Spinal cord (tissue), 10 donors: ENCODE measurements around the gene OR1K1. TPM values are rescaled to one million over a fixed set of nuclear protein-coding genes. Genes with fewer than 3 reads are reported as not detected.
"Not testable (repeated sequence)": the region's sequence is repeated elsewhere in the genome, so short reads cannot be mapped to it uniquely, and the experiment has no call there.

ENCODE experiments used
- DNase-seq, 6 donors: peaks; one replicate each; pipeline versions ENCODE4 v3.0.0 to v3.0.0-alpha.2; 2013 to 2015; ENCODE audit warnings: low spot score in 6 of 6, low read depth in 4 of 6
- H3K27ac ChIP-seq: one replicate; pipeline ENCODE4 v1.5.1; 2013; ENCODE audit warnings: low read depth, low read length, control low read depth
- H3K27me3 ChIP-seq: one replicate; pipeline ENCODE4 v1.6.1; 2013; ENCODE audit warnings: low read length; ENCODE audit not compliant: control insufficient read depth, insufficient read depth
- H3K36me3 ChIP-seq: one replicate; pipeline ENCODE4 v1.6.1; 2013; ENCODE audit warnings: low read length; ENCODE audit not compliant: control insufficient read depth, insufficient read depth
- H3K4me1 ChIP-seq: one replicate; pipeline ENCODE4 v1.6.1; 2013; ENCODE audit warnings: low read length; ENCODE audit not compliant: control insufficient read depth, insufficient read depth
- H3K4me3 ChIP-seq: one replicate; pipeline ENCODE4 v1.5.1; 2013; ENCODE audit warnings: low read depth, low read length, control low read depth
- H3K9me3 ChIP-seq: one replicate; pipeline ENCODE4 v1.6.1; 2013; ENCODE audit warnings: low read length; ENCODE audit not compliant: control insufficient read depth, insufficient read depth
- WGBS: methylation state at CpG from one replicate; pipeline ENCODE4 v1.1.5; 2013; ENCODE audit warnings: missing lambda C conversion rate; ENCODE audit not compliant: insufficient coverage; 5-methylcytosine and 5-hydroxymethylcytosine counted together
- polyA plus RNA-seq, 2 donors: library from polyadenylated mRNA; unstranded; fragments of 120-200 nt; gene quantifications; one replicate each; pipeline ENCODE4 v1.2.1, GENCODE V29; 2013; ENCODE audit not compliant: insufficient read length in 2 of 2
- total RNA-seq, 2 donors: library from RNA; depleted of rRNA in 1 of 2; stranded (reverse); fragments of 120-200 nt in 1 of 2; fragments of >200 nt in 1 of 2; gene quantifications; one replicate each; pipeline versions ENCODE4 v1.2.3 to v1.2.4, GENCODE V29; 2013 to 2014
- donor health status: healthy.

OR1K1 gene
- total and polyA plus RNA-seq, 4 donors: not detected

DNA sequence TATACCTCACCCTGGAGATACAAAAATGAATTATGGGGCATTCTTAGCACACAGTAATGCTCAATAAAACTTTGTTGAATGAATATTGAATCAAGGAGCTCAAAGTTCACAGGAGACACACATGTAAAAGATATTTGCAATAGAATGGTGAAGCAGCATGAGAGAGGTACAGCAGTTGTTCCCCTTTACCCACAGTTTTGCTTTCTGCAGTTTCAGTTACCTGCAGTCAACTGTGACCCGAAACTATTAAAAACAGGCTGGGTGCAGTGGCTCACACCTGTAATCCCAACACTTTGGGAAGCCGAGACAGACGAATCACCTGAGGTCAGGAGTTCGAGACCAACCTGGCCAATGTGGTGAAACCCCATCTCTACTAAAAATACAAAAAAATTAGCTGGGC is 13.6 kb upstream of the OR1K1 start:
- Histone ChIP-seq H3K27me3 (no peaks in the 10 kb centered on the region), H3K9me3 (no peaks in the 10 kb centered on the region), H3K36me3 (no peaks in the 10 kb centered on the region), H3K27ac (no peak overlapping the region), H3K4me3 (no peak overlapping the region), H3K4me1 (no peaks in the 10 kb centered on the region)
- DNase-seq: no peak
- 100% methylated on average over 1 of the region's 4 CpGs for WGBS

DNA sequence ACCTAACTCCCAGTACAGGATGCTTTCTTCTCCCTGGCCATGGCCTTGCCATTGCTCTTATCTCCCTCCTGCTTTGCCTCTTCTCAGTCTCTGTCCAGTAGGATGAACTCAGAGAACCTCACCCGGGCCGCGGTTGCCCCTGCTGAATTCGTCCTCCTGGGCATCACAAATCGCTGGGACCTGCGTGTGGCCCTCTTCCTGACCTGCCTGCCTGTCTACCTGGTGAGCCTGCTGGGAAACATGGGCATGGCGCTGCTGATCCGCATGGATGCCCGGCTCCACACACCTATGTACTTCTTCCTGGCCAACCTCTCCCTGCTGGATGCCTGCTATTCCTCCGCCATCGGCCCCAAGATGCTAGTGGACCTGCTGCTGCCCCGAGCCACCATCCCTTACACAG is 11.1 kb upstream of the OR1K1 start, which contains the start of gene OR5C1:
TSS of gene OR5C1 (plus strand) at position 103 of the 400 bp plus-strand sequence. CDS start at position 103, 0 bp downstream.
- 89% methylated on average over 12 of the region's 12 CpGs for WGBS
- H3K36me3 ChIP-seq: no peaks in the 10 kb centered on the region

DNA sequence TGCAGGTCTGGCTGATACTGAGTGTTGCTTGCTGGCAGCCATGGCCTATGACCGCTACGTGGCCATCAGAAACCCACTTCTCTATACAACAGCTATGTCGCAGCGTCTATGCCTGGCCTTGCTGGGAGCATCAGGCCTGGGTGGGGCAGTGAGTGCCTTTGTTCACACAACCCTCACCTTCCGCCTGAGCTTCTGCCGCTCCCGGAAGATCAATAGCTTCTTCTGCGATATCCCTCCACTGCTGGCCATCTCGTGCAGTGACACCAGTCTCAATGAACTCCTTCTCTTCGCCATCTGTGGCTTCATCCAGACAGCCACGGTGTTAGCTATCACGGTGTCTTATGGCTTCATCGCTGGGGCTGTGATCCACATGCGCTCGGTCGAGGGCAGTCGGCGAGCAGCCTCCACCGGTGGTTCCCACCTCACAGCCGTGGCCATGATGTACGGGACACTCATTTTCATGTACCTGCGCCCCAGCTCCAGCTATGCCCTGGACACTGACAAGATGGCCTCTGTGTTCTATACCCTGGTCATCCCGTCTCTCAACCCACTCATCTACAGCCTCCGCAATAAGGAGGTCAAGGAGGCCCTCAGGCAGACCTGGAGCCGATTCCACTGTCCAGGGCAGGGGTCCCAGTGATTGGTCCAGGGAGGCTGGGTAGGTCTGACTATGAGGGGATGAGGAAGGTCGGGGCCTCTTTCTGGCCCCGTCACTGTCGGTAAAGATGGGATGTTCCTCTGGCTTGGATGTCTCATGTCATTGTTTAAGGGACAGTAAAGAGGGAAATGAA is 10.5 kb upstream of the OR1K1 start:
- no peaks in the 10 kb centered on the region for H3K36me3 ChIP-seq
- H3K27me3 ChIP-seq: no peaks in the 10 kb centered on the region
- H3K4me3 ChIP-seq: no peak overlapping the region
- 94% methylated on average over 25 of the region's 28 CpGs for WGBS
- no peak for DNase-seq
- H3K27ac ChIP-seq: no peak overlapping the region
- no peaks in the 10 kb centered on the region for H3K9me3 ChIP-seq
- H3K4me1 ChIP-seq: no peaks in the 10 kb centered on the region

More for the DNA sequence above, 11.1 kb upstream of the OR1K1 start, which contains the start of gene OR5C1:
- DNase-seq: no peak
- Histone ChIP-seq H3K4me3 (no peak within 1 kb of the TSS), H3K27me3 (no peaks in the 10 kb centered on the region), H3K27ac (no peak within 1 kb of the TSS), H3K4me1 (no peaks in the 10 kb centered on the region), H3K9me3 (no peaks in the 10 kb centered on the region)

DNA sequence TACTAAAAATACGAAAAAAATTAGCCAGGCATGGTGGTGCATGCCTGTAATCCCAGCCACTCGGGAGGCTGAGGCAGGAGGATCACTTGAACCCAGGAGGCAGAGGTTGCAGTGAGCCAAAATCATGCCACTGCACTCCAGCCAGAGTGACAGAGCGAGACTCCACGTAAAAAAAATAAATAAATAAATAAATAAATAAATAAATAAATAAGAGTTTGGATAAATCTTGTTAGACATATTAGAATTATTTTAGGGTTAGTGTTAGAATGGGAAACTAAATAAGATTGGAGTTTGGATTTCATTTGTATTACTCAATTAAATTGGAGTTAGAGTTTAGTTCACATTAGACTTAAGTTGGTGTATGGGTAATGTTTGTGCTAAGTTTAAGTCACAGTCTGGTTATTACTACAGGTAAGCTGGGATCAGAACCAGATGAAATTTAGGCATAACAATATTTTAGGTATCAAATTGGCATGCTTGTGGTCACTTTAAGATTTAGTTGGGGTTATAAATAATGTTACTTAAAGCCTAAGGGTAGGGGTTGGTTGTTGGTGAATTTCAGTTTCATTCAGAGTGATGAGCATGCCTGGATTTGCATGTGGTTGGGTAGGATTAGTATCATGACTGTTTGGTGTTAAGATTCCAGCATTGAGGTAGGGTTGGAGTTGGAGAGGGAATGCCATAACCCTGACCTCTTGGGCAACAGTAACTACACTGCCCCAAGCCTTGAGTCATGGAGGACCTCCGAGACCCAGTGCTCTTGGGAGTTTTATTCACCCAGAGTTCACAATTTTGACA is 7.9 kb upstream of the OR1K1 start:
- H3K27me3 ChIP-seq: no peaks in the 10 kb centered on the region
- 89% methylated on average over 2 of the region's 5 CpGs for WGBS
- H3K4me3 ChIP-seq: no peak overlapping the region
- H3K36me3 ChIP-seq: no peaks in the 10 kb centered on the region
- H3K9me3 ChIP-seq: no peaks in the 10 kb centered on the region
- H3K4me1 ChIP-seq: no peaks in the 10 kb centered on the region
- H3K27ac ChIP-seq: no peak overlapping the region
- no peak for DNase-seq

DNA sequence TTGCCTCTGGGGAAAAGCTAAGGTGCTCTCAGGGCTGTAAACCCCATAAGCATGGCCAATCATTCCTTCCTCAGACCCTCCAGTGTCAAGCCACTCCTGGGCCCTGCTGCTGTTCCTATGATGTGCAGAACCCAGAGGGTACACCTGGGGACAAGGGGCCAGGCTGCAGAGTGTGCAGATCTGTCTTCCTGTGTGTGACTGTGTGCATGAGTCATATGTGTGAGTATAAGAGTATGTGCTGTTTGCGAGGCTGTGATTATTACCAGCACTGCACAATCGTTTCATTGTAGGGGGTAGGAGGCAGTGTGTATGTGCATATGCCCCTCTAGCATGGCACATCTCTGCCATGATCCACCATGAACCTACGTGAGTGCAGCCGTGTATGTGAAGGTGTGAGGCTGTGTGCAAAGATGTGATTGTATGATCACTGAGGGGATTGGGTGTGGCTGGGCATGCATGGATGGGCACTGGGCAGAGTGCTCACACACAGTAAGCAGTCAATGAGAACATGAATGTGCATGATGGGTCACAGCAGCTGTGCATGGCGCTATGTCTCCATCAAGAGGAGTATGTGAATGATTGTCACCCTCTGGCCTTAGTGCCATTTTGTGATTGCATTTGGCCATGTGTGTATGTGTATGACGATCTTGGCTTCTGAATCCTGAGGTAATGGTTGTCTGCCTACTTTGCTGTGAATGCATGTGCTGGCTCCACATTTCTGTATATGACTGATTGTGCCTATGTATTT is 2.4 kb upstream of the OR1K1 start:
- no peaks in the 10 kb centered on the region for H3K36me3 ChIP-seq
- H3K27ac ChIP-seq: no peak overlapping the region
- no peaks in the 10 kb centered on the region for H3K9me3 ChIP-seq
- H3K4me3 ChIP-seq: no peak overlapping the region
- H3K4me1 ChIP-seq: no peaks in the 10 kb centered on the region
- DNase-seq: peak in 1 of 6 donors; percentile 7
- no peaks in the 10 kb centered on the region for H3K27me3 ChIP-seq
- WGBS: 94% methylated on average over 6 of the region's 6 CpGs

DNA sequence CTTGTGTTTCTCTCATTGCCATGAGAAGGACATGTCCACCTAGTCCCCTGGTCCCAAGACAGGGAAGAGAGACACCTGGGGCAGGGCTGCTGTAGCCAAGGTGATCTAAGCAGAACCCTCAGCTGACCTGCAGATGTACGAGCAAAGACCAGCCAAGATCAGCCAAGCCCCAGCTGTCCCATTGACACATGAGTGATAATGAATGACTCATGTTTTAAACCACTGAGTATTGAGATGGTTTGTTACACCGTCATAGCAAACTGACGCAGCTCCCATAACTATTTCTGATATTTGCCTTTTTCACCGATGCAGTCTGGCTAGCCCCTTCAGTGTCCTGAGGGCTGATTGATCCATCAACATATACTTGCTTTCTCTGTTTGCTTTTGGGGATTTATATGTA is 6.7 kb downstream of the OR1K1 start:
- no peak overlapping the region for H3K27ac ChIP-seq
- no peak overlapping the region for H3K4me3 ChIP-seq
- H3K27me3 ChIP-seq: no peaks in the 10 kb centered on the region
- no CpG with 5 or more reads among the region's 4 CpGs for WGBS
- H3K4me1 ChIP-seq: peaks cover 4% of the 10 kb centered on the region
- no peaks in the 10 kb centered on the region for H3K36me3 ChIP-seq
- DNase-seq: no peak
- H3K9me3 ChIP-seq: no peaks in the 10 kb centered on the region

DNA sequence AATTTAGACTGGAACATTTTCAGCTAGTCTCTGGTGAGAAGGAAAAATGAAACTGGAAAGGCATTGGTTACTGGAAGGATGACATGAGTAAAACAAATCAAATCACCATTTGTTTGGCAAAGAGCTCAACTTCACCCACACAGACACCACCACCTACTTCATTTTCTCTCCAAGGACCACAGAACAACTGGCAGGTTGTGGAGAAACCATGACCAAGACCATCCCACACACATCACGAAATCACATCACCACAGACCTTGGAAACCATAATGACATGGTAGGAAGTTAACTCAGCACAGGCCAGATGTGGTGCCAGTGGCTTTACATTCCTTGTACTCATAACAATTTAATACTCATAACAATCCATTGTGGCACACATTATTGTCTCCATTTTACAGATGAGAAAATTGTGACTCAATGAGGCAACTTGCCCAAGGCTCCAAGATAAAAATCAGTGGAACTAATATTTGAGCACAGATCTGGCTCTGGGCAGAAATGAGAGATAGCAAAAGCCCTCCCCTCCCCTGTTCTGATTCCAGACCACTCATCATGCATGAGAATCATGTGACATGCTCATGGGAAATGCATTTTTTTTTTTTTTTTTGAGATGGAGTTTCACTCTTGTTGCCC is 7.5 kb downstream of the OR1K1 start:
- H3K27me3 ChIP-seq: no peaks in the 10 kb centered on the region
- no peaks in the 10 kb centered on the region for H3K9me3 ChIP-seq
- no peaks in the 10 kb centered on the region for H3K36me3 ChIP-seq
- no peak for DNase-seq
- peaks cover 4% of the 10 kb centered on the region for H3K4me1 ChIP-seq
- H3K27ac ChIP-seq: no peak overlapping the region
- WGBS: no CpG with 5 or more reads among the region's 1 CpG
- H3K4me3 ChIP-seq: no peak overlapping the region

DNA sequence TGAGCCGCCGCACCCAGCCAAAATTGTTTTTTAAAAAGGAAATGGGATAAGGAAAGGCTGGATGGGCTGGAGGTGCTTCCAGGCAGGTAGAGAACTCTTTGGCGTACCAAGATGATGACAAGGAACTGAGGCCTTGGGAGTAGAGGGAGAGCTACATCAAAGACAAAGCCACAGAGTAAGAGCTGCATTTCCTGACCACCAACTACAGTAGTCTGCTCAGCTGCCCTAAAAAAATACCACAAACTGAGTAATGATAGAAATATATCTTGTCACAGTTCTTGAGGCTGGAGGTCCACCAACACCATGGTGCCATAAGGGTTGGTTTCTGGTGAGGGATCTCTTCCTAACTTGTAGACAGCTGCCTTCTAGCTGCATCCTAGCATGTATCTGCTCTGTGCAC is 8.2 kb downstream of the OR1K1 start:
- Histone ChIP-seq H3K27me3 (no peaks in the 10 kb centered on the region), H3K4me3 (no peak overlapping the region), H3K4me1 (peaks cover 4% of the 10 kb centered on the region), H3K27ac (no peak overlapping the region), H3K9me3 (no peaks in the 10 kb centered on the region), H3K36me3 (no peaks in the 10 kb centered on the region)
- WGBS: 100% methylated on average over 3 of the region's 3 CpGs
- no peak for DNase-seq

DNA sequence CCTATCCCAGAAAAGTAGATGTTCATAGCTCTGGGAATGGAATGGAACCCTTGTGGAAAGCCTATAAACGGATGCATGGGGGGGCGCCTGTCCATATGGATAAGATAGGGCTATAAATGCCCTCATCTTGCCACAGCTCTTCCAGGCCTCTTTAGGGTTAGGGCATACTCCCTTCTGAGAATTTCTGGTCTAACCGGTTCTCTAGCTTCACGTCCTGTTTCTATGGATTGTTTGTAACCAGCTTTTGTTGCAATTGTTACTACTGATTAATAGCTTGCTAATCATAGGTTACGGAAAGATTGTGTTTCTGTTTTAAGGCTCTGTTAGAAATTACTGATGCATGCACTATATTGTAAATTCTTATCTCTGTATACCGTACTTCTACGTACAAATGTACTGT is 9.3 kb downstream of the OR1K1 start:
- 71% methylated on average over 6 of the region's 7 CpGs for WGBS
- not testable (repeated sequence) for H3K27me3 ChIP-seq, H3K27ac ChIP-seq, H3K4me3 ChIP-seq, H3K36me3 ChIP-seq, DNase-seq, H3K4me1 ChIP-seq, H3K9me3 ChIP-seq
